Stimulated activated CD4-positive, alpha-beta T cell treated with anti-CD3 and anti-CD28 coated beads, Interleukin-2, amount 100 ng/mL, for 24 hours (primary cell): ENCODE results near the gene RBM7.
A peak's percentile ranks its signal among the peaks of the same experiment; 100 is the strongest.

Experiments
- DNase-seq, 2 donors: peaks; one replicate each; pipeline ENCODE4 v3.0.0-alpha.2; 2020

RBM7 gene

GRCh38 chr11:114400216-114400914, at the start of gene RBM7, which contains the start of gene C11orf71:
Gene RBM7 (plus strand): TSS chr11:114400666. CDS start chr11:114400672, 6 bp downstream.
Gene C11orf71 (minus strand): TSS chr11:114400511. CDS start chr11:114400331, 180 bp downstream.
- DNase-seq: peak; percentile 97

GRCh38 chr11:114353443-114353842, 47.0 kb upstream of the RBM7 start:
- DNase-seq: no peak

GRCh38 chr11:114354076-114354475, 46.4 kb upstream of the RBM7 start:
- DNase-seq: no peak

GRCh38 chr11:114358716-114359115, 41.8 kb upstream of the RBM7 start:
- DNase-seq: no peak

GRCh38 chr11:114359342-114359741, 41.1 kb upstream of the RBM7 start:
- no peak for DNase-seq

GRCh38 chr11:114362326-114362725, 38.1 kb upstream of the RBM7 start:
- no peak for DNase-seq

GRCh38 chr11:114362958-114363357, 37.5 kb upstream of the RBM7 start:
- DNase-seq: no peak

GRCh38 chr11:114366331-114367243, 33.9 kb upstream of the RBM7 start:
- DNase-seq: no peak

- DNase-seq: no peak
Measured at GRCh38 chr11:114367244-114367957, 33.1 kb upstream of the RBM7 start.

- no peak for DNase-seq
Measured at GRCh38 chr11:114368918-114369680, 31.4 kb upstream of the RBM7 start.

GRCh38 chr11:114375052-114375451, 25.4 kb upstream of the RBM7 start:
- DNase-seq: no peak

- no peak for DNase-seq
Measured at GRCh38 chr11:114377612-114378267, 22.7 kb upstream of the RBM7 start.

GRCh38 chr11:114379394-114380069, 20.9 kb upstream of the RBM7 start:
- DNase-seq: no peak

GRCh38 chr11:114382509-114382908, 18.0 kb upstream of the RBM7 start:
- DNase-seq: no peak

GRCh38 chr11:114384487-114384886, 16.0 kb upstream of the RBM7 start:
- no peak for DNase-seq

- no peak for DNase-seq
Measured at GRCh38 chr11:114386131-114386530, 14.3 kb upstream of the RBM7 start.

- DNase-seq: no peak
Measured at GRCh38 chr11:114386545-114386944, 13.9 kb upstream of the RBM7 start.

- no peak for DNase-seq
Measured at GRCh38 chr11:114392735-114393667, 7.5 kb upstream of the RBM7 start.

- no peak for DNase-seq
Measured at GRCh38 chr11:114395736-114396135, 4.7 kb upstream of the RBM7 start.

- no peak for DNase-seq
Measured at GRCh38 chr11:114396916-114397315, 3.5 kb upstream of the RBM7 start.
